ENCODE data around the gene LMO2. TPM values are rescaled to one million over a fixed set of nuclear protein-coding genes. Genes with fewer than 3 reads are reported as not detected.

The LMO2 gene
- total RNA-seq, 1 donor from 2014 or later: 18.4 TPM

DNA sequence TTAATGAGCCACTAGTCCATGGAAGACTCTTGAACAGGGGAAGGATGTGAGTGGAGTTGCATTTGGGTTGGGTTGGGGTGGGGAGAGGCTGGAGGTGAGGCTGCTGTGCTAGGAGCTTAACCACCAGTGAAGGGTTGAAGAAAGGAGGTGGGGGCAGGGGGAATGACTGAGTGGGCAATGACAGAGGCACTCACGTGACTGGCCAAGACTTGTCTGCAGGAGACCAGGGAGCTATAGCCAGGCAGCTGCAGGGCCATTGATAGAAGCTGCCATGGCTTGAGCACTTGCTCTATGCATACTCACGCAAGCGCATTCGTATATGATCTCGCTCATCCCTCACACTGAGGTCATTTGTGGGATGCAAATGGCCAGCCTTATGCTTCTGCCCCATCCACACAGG is 4.0 kb downstream of the LMO2 start:
- DNase-seq: no peak

DNA sequence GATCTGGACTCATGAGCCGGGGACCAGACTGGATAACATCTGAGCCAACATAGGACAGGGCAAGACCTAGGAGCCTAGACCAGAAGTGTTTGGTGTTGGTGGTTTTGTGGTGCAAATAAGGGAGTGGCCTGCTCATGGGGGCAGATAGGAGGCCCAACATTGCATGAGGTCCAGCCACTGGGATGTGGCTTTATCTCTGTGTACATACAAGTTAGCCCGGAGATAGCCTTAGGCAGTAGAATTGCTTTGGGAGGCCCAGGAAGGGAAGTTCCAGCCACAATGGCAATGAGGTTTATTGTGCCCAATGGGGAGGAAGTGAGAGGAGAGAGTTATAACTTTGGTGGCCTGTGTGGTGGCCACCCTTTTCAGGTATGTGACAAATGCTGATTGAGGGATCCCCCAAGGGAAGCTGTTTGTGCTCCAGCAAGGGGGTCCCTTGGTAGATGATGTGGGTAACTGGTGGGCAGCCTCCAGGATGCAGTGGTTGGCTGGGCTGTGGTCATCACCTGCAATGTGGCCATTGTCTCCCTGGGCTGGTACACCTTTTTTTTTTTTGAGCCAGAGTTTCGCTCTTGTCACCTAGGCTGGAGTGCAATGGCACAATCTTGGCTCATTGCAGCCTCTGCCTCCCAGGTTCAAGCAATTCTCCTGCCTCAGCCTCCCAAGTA is 6.4 kb downstream of the LMO2 start:
- DNase-seq: no peak

DNA sequence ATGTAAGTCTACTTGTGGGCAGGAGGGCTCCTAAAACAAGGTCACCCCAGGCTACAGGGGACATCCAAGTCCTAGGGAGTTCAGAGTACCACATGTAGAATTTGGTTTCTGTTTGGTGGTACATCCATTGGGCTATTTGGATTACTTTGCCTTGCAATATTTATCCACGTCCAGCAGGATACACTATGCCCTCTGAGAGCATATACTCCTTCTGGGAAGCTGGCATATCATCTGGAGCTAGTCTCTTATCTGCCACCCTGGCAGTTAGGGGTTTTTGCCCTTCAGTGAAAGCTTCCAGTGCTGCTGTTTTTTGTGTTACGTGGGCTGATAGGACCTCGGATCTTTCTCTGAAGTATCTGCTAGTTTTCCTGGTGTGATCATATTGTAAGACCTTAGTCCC is 7.3 kb downstream of the LMO2 start:
- DNase-seq: no peak

DNA sequence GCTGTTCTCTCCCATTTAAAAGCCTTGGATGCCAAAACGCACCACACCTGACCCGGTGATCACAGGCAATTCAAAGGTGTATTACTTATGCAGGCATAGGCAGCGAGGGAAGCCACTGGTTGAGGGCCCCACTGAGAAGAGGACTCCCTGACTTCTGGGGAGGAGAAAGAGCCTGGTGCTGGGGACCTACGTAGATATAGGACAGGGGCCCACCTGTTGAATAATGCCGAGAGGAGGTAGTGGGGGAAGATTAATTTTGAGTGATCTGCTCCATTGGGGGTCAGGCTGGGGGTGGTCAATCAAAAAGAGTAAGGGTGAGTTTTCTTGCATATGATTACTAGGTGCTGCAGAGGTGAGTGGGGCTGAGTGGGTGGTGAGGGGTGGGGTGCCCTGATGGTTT is 7.8 kb downstream of the LMO2 start:
- DNase-seq: no peak

DNA sequence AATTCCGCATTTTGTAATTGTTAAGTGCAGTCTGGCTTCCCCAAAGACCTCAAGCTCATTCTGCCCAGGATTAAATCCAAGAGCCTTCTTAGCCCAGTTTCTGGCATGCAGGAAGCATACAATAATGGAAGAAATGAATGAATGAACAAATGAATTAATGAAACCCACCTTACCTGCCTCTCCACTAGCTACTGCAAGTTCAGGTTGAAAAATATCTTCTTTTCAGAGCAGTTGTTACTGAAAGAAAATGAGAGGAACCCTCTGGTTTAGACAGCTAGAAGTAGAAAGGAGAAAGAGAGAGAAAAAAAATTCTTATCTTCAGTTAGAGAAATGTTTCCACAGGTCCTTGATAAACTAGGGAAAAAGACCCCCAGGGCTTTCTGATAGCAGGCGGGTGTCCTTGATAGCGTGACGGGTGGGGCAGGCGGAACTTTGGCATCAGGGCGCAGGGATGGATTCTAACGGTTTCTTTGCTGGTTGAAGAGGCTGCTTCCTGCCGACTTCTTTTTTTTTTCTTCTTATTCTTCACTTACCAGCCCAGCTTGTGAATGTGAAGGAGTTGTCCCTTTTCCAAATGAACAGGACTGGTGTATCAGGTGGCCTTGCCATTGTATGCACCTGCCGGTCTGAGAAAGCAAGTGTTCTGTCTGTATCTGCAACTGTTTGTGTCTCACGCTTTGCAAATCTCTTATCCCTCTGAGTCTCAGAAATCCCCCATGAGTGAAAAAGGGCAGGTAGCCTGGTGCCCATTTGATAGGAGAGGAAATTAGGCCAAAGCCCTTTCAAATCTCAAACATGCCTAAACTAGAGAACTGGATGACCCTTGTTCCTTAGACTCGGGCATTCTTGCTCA is 10.0 kb downstream of the LMO2 start:
- DNase-seq: no peak

DNA sequence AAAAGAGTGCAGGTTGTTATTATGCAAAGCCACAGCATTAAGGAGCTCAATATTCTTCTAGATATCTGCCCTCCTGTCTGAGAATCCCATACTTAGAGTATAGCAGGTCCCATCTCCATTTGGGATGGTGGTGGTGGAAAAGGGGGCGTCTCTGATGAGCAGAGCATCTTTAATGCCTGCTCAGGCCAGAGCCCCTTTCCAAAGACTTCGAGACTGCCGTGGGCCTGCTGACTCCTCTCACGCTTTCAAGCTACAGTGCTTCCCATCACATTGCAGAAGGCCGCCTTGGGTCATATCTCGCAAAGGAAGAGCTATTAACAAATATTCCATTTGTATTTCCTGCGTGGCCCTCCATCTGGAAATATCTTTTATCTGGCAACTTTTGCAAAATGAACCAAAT is 10.9 kb downstream of the LMO2 start:
- no peak for DNase-seq

DNA sequence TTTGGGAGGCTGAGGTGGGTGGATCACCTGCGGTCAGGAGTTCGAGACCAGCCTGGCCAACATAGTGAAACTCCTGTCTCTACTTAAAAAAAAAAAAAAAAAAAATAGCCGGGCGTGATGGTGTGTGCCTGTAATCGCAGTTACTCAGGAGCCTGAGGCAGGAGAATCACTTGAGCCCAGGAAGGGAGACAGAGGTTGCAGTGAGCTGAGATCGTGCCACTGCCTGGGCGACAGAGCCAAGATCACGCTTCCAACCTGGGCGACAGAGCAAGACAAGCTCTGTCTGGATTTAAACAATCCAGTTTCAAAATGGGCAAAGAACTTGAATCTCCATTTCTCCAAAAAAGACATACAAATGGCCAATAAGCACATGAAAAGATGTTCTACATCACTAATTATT is 12.5 kb downstream of the LMO2 start:
- no peak for DNase-seq

DNA sequence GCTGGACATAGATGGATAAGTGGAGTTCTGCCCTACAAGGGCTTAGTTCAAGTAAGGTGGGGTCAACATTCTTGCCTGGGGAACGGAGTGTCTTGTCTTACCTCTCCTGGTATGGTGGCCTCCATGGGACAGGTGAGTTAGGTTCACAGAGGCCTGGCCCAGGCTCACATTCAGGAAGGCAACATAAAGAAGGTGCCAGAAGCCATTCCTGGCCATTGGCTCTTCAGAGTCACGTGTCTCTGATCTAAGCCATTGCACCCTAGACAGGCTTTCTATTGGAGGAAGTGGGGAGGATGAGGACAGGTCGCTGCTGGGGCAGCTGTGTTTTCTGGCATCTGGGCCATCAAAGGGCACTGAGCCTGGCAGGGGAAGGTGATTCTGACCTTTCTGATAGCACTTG is 14.8 kb downstream of the LMO2 start:
- no peak for DNase-seq

DNA sequence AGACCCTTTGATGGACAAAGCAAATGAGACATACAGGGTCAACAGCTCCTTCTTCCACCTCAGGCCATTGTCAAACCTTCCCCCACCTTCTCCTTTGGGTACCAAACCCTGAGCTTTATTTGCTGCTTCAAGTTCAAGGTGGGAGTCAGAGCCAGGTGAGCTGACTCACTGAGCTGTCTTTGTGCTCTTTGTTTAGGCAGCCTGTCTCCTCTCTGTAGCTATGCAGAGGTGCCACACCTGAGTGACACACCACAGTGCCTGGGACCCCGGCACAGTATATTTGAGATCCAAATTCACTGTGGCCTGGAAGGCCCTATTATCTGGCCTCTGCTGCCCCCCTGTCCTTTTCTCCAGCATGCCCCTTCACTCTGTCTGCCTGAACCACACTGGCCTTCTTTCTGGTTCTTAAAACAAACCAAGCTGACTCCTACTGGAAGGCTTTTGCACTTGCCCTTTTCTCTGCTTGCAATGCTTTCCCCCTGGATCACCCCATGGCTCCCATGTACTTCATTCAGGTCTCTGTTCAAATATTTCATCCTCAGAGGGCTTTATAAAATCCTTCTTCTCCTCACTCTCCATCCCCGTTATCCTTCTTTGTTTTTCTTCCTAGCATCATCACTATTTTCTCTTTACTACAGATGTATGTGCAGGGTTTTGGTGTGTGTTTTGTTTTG is 16.1 kb downstream of the LMO2 start:
- DNase-seq: no peak

DNA sequence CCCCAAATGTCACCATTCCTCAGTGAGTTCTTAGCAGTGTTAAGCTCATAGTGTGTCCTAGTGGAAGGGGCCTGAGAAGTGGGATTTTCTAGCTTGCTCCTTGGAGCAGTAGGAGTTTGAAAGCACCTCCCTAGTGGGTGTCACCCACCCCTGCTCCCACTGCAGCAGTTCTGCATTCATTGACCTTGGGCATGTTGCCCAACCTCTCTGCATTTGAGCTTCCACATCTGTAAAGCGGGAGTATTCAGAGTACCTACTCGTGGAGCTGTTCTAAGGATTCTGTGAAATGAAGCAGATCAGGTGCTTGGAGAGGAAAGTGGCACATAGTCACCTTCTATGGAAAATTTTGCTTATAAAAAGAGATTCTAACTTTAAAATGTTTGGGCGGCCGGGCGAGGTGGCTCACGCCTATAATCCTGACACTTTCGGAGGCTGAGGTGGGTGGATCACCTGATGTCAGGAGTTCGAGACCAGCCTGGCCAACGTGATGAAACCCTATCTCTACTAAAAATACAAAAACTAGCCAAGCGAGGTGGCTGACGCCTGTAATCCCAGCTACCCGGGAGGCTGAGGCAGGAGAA is 16.9 kb downstream of the LMO2 start:
- DNase-seq: no peak

DNA sequence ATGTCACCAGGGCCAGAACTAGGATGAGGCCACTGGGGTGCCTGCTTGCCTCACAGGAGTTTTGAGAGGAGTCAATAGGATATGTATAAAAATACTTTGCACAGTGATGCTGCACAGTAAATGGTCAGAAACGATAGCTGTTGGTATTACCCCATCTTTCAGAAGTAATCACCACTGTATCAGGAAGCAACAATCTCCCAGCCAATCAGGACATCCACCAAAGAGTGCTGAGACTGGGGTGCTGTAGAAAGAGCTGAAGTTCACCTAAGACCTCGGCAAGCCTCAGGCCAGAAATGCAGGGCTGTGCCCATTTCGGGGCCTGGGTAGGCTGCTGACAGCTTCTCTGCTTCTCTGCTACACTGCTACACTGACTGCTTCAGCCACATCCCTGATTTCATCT is 17.4 kb downstream of the LMO2 start:
- no peak for DNase-seq

DNA sequence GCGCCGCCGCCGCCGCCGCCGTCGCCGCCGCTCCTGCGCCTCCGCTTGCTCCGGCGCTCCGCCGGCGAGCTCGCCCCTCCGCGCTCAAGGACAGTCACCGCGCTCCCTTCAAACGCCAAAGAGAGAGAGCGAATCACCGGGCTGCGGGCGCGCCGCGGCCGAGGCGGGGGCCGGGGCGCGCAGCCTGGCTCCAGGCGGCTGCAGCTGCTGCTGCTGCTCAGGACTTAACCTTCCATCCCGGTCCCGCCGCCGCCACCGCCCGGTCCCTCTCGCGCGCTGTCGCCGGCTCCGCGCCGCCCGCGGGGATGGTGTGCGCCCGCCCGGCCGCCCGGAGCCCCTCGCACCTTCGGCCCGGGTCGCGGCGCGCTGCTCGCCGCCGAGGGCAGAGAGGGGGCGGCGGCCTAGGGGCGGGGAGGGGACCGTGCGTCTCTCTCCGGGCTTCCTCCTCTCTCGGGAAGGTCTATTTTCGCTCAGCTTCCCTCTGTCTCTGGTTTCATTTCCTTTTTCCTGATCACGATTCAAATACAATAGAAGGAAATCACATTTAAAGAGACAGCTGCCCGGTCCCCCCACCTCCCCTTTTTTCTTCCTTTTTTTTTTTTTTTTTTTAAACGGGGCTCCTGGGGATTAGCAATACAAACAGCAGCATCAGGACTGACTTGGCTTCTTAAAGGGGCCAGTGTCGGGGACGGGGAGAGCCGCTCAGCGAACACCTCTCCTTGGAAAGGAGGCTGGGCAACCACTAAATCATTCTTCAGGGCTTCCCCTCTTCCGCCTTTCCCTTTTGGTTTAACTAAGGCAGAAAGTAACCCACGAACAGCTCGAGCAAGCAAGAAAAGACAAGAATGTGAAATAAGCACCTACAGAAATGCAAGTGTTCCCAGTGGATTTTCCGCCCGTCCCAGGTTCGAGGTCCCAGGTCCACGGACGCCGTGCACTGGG is 22.1 kb downstream of the LMO2 start:
- DNase-seq: peak; percentile 30

DNA sequence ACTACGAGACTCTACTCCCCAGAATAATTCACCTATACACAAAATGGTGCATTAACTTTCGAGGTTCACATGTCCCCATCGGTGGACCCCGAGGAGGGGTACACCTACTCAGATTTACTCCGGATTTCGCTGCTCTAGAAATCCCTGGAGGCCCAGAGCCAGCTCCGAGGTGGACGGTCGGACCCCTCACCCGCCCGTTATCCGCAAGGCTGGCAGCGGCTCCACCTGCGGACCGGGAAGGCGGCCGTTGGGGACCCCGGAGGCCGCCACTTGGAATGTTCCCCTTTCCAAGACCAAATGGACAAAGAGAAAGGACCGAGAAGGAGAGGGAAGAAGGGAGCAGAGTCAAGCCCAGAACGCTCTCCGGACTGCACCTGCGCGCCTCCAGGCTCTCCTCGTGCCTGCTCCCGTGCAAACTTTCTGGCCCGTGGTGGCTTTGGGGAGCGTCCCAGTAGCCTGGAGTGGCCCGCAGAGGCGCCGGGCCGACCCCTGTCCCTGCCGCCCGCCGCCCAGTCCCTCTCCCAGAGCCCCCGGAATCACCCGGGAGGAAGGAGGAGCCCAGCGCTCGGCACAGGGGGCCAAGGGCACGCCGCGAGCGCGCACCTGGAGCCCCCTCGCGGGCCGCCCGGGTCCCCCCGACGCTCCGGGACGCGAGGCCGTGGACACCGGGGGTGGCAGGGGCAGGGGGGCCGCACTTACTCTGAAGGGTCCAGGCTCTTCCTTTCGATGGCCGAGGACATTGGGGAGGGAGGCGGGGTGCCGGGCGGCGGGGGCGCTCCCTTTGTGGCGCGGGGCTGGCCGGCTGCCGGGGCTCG is 23.0 kb downstream of the LMO2 start:
- DNase-seq: no peak

DNA sequence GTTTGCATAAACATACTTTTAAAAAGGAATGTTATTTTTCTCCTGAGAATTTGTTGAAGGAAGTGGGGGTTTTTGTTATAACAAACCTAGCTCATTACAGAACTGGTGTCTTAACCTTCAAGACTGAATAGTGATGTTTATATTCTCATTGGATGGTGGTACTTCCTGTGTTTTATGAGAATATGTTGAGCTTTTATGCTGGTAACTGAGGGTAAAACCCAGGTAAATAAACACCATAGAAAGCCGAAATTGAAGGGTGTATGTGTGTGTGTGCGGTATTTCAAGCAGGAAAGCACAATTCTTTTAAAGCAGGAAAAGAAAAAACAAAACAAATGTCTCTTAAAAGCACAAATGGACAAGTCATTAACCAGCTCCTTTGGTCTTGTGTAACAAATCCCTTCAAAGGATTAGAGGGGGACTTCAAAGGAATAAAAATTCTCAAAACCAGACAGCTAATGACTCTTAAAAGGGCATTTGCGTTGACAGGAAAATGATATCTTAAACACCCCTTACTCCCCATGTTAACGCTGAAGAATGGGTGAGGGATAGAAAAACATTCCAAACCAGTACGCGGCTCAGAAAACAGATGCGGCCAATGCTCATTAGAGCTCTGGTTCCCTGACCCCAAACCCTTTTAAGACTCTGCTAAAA is 23.8 kb downstream of the LMO2 start:
- DNase-seq: no peak

DNA sequence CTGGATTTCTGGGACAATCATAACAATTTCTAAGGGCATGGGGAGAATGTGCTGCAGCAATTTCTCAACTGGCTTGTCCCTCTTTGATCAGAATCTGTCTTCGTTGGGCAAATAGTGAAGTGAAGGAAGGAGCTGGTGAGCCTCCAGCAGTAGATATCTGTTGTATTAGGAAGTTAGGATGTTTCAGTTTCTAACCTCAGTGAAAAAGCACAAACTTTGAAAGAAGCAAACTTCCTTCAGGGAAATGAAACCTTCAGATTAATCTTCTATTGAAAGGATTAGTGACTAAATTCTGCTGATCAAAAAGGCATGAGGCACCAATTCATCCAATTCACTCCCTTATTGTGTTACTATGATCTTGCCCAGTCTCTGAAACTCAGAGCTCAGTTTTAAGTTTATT is 24.3 kb downstream of the LMO2 start:
- no peak for DNase-seq

DNA sequence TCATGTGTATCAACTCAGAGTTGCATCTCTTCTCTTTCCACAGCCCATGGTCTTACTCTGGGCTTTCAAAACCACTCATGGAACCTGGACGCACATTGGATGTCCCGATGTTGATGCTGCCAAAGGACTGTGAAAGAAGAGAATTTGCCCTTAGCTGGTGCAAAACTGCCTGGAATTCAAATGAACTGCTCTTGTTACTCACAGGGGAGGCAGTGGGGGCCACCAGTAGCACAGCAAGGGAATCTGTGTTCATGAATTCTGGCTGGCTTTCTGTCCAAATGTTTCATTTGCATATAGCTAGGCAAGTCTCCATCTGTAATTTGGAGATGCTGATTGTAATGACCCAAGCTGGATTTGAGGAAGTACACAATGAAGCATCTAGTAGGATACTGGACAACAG is 24.9 kb downstream of the LMO2 start:
- DNase-seq: no peak

DNA sequence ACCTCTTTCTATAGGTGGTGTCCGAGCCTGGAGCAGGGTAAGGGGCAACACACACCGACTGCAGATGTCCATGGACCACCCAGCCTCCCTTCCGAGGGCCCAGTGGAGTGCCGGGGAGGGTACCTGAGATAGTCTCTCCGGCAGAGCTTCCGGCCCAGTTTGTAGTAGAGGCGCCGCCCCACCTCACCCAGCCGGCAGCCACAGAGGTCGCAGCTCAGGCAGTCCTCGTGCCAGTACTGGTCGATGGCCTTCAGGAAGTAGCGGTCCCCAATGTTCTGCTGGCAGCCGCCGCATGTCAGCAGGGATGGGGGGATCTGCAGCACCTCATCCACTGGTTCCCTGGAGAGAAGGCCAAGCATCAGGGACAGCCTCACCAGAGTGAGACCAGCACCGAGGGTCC is 27.4 kb downstream of the LMO2 start:
- no peak for DNase-seq

DNA sequence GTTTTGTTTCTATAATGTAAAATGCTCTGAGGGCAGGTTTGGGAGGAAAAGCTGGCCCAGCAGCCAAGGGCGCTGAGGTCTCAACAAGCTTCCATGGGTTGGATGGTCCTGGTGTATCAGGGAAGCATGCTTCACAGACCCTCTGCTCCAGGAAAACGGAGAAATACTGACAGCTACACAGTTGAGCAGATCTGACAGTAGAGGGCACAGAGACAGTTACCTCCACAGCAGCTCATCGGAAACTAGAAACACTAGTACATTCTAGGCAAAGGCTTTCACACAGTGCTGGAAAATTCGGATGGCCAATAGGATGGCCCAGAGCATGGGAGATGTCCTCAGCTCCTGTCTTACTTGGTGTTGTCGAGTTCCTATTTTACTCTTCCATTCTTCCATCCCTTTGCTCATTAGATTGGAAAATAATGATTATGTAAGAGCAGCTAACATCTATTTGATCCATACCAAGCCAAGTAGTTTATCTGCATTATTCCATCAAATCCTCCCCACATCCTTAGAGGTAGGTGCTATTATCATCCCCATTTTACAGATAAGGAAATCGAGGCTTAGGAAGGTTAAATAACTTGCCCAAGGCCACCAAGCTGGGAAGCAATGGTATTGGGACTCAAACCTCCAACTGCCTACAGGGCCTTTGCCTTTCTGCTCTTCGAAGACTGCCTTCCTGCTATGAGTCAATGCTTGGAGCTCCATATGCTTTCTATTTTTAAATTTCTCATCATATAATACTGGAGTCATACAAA is 28.3 kb downstream of the LMO2 start:
- no peak for DNase-seq

DNA sequence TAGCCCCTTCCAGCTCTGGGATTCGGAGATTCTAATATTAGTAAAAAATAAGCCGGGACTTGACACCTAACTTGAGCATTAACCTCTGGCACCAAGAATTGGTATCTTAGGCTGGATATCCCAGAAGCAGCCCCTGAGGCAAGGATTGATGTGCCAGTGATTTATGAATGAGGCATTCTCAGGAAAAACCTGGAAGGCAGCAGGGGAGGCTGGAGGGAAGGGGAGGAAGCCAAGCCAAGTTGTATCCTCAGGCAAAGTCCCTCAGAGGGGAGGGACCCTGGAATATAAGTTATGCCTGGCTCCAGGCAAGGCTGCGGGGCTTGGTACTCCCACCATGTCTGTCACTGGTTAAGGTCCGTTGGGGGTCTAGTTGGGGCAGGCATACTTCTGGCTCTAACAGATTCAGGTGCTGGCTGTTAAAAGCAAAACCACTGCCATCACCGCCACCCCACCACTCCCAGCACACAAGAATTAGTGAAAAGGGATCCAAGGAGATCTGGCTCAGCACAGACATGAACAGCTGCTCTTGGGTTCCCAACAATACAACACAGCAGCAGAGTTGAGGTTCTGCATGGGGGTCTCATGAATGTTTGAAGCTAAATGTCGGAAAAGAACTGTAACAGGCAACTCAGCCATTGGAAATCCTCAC is 29.8 kb downstream of the LMO2 start:
- no peak for DNase-seq
